ENCODE results near the gene PCDHB2.

GRCh38 chr5:141051521-141051866 lies 42.9 kb upstream of the PCDHB2 start:
- TF ChIP-seq, protein P1, sequence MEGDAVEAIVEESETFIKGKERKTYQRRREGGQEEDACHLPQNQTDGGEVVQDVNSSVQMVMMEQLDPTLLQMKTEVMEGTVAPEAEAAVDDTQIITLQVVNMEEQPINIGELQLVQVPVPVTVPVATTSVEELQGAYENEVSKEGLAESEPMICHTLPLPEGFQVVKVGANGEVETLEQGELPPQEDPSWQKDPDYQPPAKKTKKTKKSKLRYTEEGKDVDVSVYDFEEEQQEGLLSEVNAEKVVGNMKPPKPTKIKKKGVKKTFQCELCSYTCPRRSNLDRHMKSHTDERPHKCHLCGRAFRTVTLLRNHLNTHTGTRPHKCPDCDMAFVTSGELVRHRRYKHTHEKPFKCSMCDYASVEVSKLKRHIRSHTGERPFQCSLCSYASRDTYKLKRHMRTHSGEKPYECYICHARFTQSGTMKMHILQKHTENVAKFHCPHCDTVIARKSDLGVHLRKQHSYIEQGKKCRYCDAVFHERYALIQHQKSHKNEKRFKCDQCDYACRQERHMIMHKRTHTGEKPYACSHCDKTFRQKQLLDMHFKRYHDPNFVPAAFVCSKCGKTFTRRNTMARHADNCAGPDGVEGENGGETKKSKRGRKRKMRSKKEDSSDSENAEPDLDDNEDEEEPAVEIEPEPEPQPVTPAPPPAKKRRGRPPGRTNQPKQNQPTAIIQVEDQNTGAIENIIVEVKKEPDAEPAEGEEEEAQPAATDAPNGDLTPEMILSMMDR (IDR thresholded peaks at IDR 0.05 in 4 of 5, conservative IDR thresholded peaks at IDR 0.05 in 1 of 5): no peak
- no peak for TF ChIP-seq POLR2A (IDR thresholded peaks at IDR 0.05)
